GM12874 (cell line): ENCODE results near the gene OR5AR1.

Source experiments
- CTCF ChIP-seq: IDR thresholded peaks from 2 replicates; pipeline ENCODE4 v1.5.1; 2011; ENCODE audit warnings: low read depth, mild to moderate bottlenecking, control low read depth, low read length, moderate library complexity; ENCODE audit not compliant: insufficient read depth

OR5AR1 gene

GRCh38 chr11:56659755-56660154 is 3.7 kb upstream of the OR5AR1 start:
- no peak for TF ChIP-seq CTCF

GRCh38 chr11:56670984-56671383 is 7.5 kb downstream of the OR5AR1 start:
- TF ChIP-seq CTCF: no peak

GRCh38 chr11:56688554-56689100 is 25.1 kb downstream of the OR5AR1 start:
- TF ChIP-seq CTCF: no peak

- TF ChIP-seq CTCF: no peak
These were observed 29.9 kb downstream of the OR5AR1 start for GRCh38 chr11:56693428-56693827.

GRCh38 chr11:56698795-56699194 is 35.3 kb downstream of the OR5AR1 start, which contains the start of gene OR9G1:
TSS of gene OR9G1 (plus strand) at chr11:56699095. CDS start at chr11:56700388, 1,293 bp downstream.
- no peak for TF ChIP-seq CTCF

- no peak for TF ChIP-seq CTCF
These were observed 36.9 kb downstream of the OR5AR1 start for GRCh38 chr11:56700242-56700913.

GRCh38 chr11:56700914-56701485 is 37.5 kb downstream of the OR5AR1 start:
- TF ChIP-seq CTCF: no peak
